HUES6 (cell line): ENCODE measurements around the gene P2RX3.
"Not testable (repeated sequence)": the region's sequence is repeated elsewhere in the genome, so short reads cannot be mapped to it uniquely, and the experiment has no call there.

Experiments used
- H3K27ac ChIP-seq: 2 replicates; pipeline ENCODE4 v1.7.0; 2013; ENCODE audit warnings: low read depth, mild to moderate bottlenecking, low read length, inconsistent platforms
- H3K27me3 ChIP-seq: 2 replicates; pipeline ENCODE4 v1.6.1; 2013; ENCODE audit warnings: low read length; ENCODE audit not compliant: control insufficient read depth, insufficient read depth
- H3K36me3 ChIP-seq: 2 replicates; pipeline ENCODE4 v1.6.1; 2013; ENCODE audit warnings: low read length; ENCODE audit not compliant: control insufficient read depth, insufficient read depth
- H3K4me1 ChIP-seq: 2 replicates; pipeline ENCODE4 v1.6.1; 2013; ENCODE audit warnings: low read length; ENCODE audit not compliant: control insufficient read depth, insufficient read depth
- H3K4me3 ChIP-seq: 2 replicates; pipeline ENCODE4 v1.5.1; 2013; ENCODE audit warnings: low read depth, low read length
- H3K9ac ChIP-seq: one replicate; pipeline ENCODE4 v1.6.1; 2013; ENCODE audit warnings: mild to moderate bottlenecking, low read length
- H3K9me3 ChIP-seq: 2 replicates; pipeline ENCODE4 v1.6.1; 2013; ENCODE audit warnings: low read depth, low read length; ENCODE audit not compliant: control insufficient read depth, insufficient read depth

The P2RX3 gene

DNA sequence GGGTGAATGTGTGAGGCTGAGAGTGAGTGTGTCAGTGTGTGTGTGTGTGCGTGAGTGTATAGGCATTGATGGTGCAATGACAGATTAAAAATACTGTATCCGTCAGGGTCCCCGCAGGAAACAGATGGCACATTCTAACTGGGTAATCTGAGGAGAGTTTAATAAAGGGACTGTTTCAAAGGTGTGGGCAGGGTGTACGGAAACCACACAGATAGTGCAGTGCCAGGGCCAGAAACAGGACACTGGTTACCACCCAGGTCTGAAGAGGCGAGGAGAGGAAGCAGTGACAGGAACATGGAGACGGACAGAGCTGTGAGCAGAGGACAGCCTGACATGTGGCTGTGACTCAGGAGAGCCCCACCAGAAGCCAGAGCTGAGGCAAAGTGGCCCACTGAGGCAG lies 16.5 kb downstream of the P2RX3 start:
- Histone ChIP-seq H3K36me3 (no peaks in the 10 kb centered on the region), H3K27ac (no peak overlapping the region), H3K4me1 (peaks cover 20% of the 10 kb centered on the region), H3K9ac (no peak overlapping the region), H3K9me3 (no peaks in the 10 kb centered on the region), H3K4me3 (no peak overlapping the region), H3K27me3 (no peaks in the 10 kb centered on the region)

DNA sequence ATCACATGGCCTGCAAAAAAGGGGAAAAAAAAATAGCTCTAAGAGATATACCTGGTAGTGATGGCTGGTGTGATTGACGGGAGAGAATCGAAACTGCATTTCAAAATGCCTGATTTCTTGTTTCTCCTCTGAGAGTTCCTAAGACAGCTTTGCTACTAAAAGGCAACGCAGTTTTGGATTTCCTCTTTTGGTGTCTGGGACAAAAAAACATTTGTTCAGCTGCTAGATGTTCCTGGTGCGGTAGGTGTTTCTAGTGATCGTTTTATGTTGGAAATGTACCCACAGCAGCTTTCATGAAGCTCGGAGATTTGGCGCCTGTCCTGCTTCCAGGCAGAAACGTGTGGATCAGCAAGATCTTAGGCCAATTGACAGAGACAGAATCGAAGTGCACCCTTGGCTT lies 18.1 kb downstream of the P2RX3 start:
- Histone ChIP-seq H3K4me1 (peaks cover 27% of the 10 kb centered on the region), H3K4me3 (no peak overlapping the region), H3K36me3 (no peaks in the 10 kb centered on the region), H3K27ac (no peak overlapping the region), H3K27me3 (no peaks in the 10 kb centered on the region), H3K9ac (no peak overlapping the region), H3K9me3 (no peaks in the 10 kb centered on the region)

DNA sequence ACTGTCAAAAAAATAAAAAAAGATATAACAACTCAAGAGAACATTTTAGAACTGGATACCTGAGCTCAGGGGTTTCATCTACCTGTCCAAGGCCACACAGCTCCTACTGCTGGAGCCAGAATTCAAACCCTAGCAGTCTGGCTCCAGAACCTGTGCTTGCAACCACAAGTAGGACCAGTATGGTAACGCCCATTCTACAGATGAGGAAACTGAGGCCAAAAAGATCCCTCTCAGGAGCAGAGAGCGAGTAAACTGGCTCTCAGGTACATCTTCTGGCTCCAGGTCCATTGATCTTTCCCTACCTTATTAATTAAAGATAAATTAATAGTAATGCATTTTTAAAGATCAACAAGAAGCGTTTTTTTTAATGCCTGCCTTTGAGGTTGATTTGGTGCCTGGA lies 19.2 kb downstream of the P2RX3 start:
- Histone ChIP-seq H3K4me1 (peaks cover 27% of the 10 kb centered on the region), H3K4me3 (no peak overlapping the region), H3K36me3 (no peaks in the 10 kb centered on the region), H3K27me3 (no peaks in the 10 kb centered on the region), H3K9ac (no peak overlapping the region), H3K9me3 (no peaks in the 10 kb centered on the region), H3K27ac (no peak overlapping the region)

DNA sequence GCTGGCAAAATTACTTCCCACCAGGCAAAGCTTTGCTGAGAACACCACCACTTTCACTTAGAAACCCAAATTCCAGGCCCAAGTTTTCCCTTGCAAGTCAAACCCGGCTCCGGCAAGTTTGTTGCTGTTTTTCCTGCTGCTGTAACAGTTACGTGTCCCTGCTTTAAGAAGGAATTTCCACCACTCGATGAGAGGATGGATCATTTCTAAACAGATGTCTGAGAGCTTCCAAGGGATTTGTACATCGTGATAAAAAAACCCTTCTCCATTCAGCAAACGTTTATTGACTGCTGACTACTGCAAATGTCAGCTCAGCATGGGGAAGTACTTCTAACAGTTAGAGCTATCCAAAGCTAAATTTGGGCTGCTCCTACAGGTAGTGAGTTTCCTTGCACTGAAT lies 19.7 kb downstream of the P2RX3 start:
- H3K9ac ChIP-seq: no peak overlapping the region
- peaks cover 27% of the 10 kb centered on the region for H3K4me1 ChIP-seq
- H3K27me3 ChIP-seq: no peaks in the 10 kb centered on the region
- H3K4me3 ChIP-seq: no peak overlapping the region
- no peak overlapping the region for H3K27ac ChIP-seq
- H3K36me3 ChIP-seq: no peaks in the 10 kb centered on the region
- no peaks in the 10 kb centered on the region for H3K9me3 ChIP-seq

DNA sequence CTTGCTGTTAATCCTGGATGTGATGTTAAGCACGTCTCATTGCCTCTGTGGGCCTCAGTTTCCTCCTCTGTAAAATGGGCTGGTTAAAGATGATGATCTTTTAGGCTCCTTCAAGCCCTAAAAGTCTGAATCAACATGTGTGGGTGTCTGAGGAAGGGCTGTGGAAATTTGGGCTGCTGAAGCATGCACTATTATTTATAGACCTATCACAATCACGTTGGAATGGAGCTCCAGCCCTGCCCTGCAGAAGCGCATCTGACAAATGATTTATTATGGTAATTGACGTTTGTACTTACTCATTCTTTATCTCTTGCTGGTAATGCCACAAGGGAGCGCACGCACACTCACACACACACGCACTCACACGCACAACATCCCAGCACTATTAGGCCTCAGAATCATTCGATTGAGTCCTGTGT lies 20.4 kb downstream of the P2RX3 start:
- Histone ChIP-seq H3K9ac (no peak overlapping the region), H3K36me3 (no peaks in the 10 kb centered on the region), H3K27ac (no peak overlapping the region)

DNA sequence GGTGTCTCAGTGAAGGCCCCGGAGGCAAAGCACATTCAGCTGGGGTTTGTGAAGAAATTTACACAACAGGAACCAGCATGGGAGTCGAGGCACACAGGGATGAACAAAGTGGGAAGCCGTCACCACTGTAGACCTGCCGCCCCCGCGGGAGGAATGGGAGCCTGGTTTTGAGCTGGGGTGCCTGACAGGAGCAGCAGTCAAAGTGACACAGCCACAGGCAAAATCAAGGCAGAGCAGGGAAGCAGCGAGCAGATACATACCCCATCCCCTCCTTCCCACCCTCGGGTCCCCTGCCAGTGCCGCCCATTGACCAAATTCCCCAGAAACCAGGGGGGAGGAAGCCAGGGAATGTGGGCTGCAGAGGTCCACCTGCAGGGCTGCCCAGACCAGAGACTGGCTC lies 20.8 kb downstream of the P2RX3 start:
- H3K27ac ChIP-seq: no peak overlapping the region
- H3K9ac ChIP-seq: no peak overlapping the region
- no peaks in the 10 kb centered on the region for H3K9me3 ChIP-seq
- H3K27me3 ChIP-seq: no peaks in the 10 kb centered on the region
- peaks cover 16% of the 10 kb centered on the region for H3K4me1 ChIP-seq
- H3K4me3 ChIP-seq: no peak overlapping the region
- no peaks in the 10 kb centered on the region for H3K36me3 ChIP-seq

More for the DNA sequence above, 20.4 kb downstream of the P2RX3 start:
- no peaks in the 10 kb centered on the region for H3K27me3 ChIP-seq
- no peaks in the 10 kb centered on the region for H3K9me3 ChIP-seq
- H3K4me3 ChIP-seq: no peak overlapping the region
- peaks cover 20% of the 10 kb centered on the region for H3K4me1 ChIP-seq

DNA sequence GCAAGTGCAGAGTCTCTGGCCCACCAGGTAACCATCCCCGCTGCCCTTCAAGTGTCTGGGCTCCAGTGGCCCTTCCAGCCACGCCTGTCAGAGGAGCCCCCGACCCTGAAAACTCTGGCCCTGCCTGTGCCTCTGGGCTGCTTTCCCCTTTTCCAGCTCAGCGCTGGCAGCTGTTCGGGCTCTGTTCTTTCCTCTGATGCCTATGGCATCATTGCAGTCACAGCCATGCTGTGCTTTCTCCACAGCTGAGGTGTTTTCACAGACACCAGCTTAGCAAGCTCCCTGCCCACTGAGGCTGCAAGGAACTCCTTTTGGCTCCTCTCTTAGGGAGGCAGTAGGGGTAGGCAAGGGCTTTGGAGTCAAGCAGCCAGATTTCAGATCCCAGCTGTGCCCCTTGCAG lies 21.2 kb downstream of the P2RX3 start:
- Histone ChIP-seq H3K9ac (no peak overlapping the region), H3K4me3 (no peak overlapping the region), H3K9me3 (no peaks in the 10 kb centered on the region), H3K27me3 (no peaks in the 10 kb centered on the region), H3K4me1 (peaks cover 15% of the 10 kb centered on the region), H3K36me3 (no peaks in the 10 kb centered on the region), H3K27ac (no peak overlapping the region)

DNA sequence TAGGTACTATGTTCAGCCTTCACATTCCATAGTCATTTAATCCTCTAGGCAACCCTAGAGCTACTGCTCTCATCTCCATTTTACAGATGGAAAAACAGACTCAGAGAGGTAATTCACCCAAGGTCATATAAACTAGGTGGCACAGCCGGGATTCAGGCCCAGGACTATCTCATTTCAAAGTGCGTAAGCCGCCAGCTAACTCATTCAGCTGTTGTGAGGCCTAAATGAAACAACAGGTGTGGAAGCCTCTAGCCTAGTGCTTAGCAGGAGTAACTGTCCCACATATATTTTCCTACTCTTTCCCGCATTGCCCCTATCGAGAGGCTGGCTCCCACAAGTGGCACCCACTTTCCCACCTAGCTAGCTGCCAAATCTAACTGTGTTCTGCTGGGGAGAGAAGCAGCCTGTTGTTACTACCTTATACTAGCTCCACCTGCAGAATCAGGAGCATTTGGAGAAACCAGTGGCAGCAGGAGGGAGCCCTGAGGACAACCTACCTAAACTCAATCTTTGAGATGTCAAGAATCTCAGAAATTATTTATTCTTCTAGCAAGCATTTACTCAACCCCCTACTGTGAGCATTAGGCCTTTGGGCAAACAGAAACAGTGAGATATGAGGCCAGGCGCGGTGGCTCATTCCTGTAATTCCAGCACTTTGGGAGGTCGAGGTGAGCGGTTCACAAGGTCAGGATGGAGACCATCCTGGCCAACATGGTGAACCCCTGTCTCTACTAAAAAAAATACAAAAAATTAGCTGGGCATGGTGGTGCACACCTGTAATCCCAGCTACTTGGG lies 21.9 kb downstream of the P2RX3 start:
- peaks cover 21% of the 10 kb centered on the region for H3K4me1 ChIP-seq
- H3K9me3 ChIP-seq: no peaks in the 10 kb centered on the region
- no peaks in the 10 kb centered on the region for H3K27me3 ChIP-seq
- H3K4me3 ChIP-seq: no peak overlapping the region
- no peak overlapping the region for H3K27ac ChIP-seq
- no peaks in the 10 kb centered on the region for H3K36me3 ChIP-seq
- H3K9ac ChIP-seq: no peak overlapping the region

DNA sequence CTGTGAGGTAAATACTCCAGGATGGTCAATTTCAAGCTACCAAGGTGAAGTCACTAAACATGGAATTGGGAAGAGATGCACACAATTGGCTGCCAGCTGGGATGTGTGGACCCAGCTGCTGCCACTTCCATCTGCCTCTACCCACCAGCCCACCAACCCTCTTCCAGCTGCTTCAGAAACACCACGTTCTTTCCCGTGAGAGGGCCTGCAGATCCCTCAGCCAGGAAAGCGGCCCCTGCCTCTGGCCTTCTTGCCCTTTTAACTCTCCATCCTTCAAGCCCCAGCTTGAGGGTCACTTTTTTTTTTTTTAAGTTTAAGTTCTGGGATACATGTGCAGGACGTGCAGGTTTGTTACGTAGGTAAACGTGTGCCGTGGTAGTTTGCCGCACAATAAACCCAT lies 22.8 kb downstream of the P2RX3 start:
- H3K27ac ChIP-seq: no peak overlapping the region
- H3K9ac ChIP-seq: no peak overlapping the region
- H3K4me1 ChIP-seq: peaks cover 30% of the 10 kb centered on the region
- H3K36me3 ChIP-seq: no peaks in the 10 kb centered on the region
- no peaks in the 10 kb centered on the region for H3K9me3 ChIP-seq
- H3K27me3 ChIP-seq: no peaks in the 10 kb centered on the region
- no peak overlapping the region for H3K4me3 ChIP-seq

DNA sequence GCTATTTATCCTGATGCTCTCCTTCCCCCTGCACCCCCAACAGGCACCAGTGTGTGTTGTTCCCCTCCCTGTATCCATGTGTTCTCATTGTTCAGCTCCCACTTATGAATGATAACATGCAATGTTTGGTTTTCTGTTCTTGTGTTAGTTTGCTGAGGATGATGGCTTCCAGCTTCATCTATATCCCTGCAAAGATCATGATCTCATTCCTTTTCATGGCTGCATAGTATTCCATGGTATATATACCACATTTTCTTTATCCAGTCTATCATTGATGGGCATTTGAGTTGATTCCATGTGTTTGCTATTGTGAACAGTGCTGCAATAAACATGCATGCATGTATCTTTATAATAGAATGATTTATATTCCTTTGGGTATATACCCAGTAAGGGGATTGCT lies 23.3 kb downstream of the P2RX3 start:
- H3K9me3 ChIP-seq, H3K4me3 ChIP-seq, H3K27ac ChIP-seq, H3K36me3 ChIP-seq, H3K9ac ChIP-seq, H3K27me3 ChIP-seq: not testable (repeated sequence)
- peaks cover 33% of the 10 kb centered on the region for H3K4me1 ChIP-seq

DNA sequence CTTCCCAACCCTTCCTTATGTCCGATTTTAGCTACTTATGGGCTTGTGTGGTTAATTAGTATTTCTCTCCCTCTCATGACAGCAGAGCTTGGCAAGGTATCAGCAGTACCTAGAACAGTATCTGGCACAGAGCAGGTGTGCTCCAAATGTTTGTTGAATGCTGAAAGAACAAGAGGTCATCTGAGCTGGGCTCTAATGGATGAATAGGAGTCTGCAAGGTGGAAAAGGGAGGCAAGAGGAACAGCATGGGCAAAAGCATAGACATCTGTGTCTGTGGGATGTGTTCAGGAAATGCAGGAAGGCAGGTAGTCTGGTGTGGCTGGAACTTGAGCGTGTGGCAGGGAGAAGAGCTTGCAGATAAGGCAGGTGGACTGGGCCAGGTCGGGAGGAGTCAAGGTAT lies 23.8 kb downstream of the P2RX3 start:
- Histone ChIP-seq H3K27me3 (no peaks in the 10 kb centered on the region), H3K27ac (no peak overlapping the region), H3K9me3 (no peaks in the 10 kb centered on the region), H3K4me1 (peaks cover 33% of the 10 kb centered on the region), H3K9ac (no peak overlapping the region), H3K4me3 (no peak overlapping the region), H3K36me3 (no peaks in the 10 kb centered on the region)
